B cell (primary cell): ENCODE results near the gene FADS1. TPM values are rescaled to one million over a fixed set of nuclear protein-coding genes. Genes with fewer than 3 reads are reported as not detected.

ENCODE experiments used
- ATAC-seq: fragments of 200-7000 bp; cut with Tn5 transposase; one replicate; pipeline ENCODE4 v1.10.0; 2021; ENCODE audit warnings: low read depth, mild to moderate bottlenecking, moderate number of reproducible peaks, moderate library complexity
- CTCF ChIA-PET: fragments of 350-600 bp; sonication (Branson Sonifier 250); formaldehyde crosslinking; loops from one replicate; lab custom pipeline; 2021; ENCODE audit warnings: antibody characterized with exemption, inconsistent platforms; lab: Charles Lee
- POLR2A ChIA-PET: fragments of 350-600 bp; sonication (Branson Sonifier 250); formaldehyde crosslinking; loops from one replicate; lab custom pipeline; 2021; ENCODE audit warnings: antibody characterized with exemption; lab: Charles Lee
- DNase-seq: peaks from one replicate; pipeline ENCODE4 v3.0.0; 2013
- H2AFZ ChIP-seq: 2 replicates; pipeline ENCODE4 v1.6.1; 2012; ENCODE audit warnings: mild to moderate bottlenecking, low read depth, low read length; ENCODE audit not compliant: insufficient read depth, poor library complexity, severe bottlenecking
- H3K27ac ChIP-seq, 2 donors: 1 replicate in 1 of 2; 2 replicates in 1 of 2; pipeline ENCODE4 v1.5.1; 2012 to 2013; ENCODE audit warnings: low read length in 2 of 2, mild to moderate bottlenecking in 2 of 2, moderate library complexity in 1 of 2
- H3K27me3 ChIP-seq, 4 experiments: fragments of 200-600 bp in 1 of 4; sonication (generic) in 1 of 4; replicated peaks in 1 of 4; 1 replicate in 2 of 4; 2 replicates in 2 of 4; pipeline versions ENCODE4 v1.6.1 to v1.7.0; 2013 to 2016; ENCODE audit warnings: low read length in 3 of 4, mild to moderate bottlenecking in 2 of 4, mixed read lengths in 1 of 4, moderate library complexity in 1 of 4; ENCODE audit not compliant: insufficient read depth in 4 of 4, control insufficient read depth in 3 of 4; ENCODE audit errors: control extremely low read depth in 1 of 4
- H3K36me3 ChIP-seq, 2 experiments: replicated peaks in 1 of 2; 1 replicate in 1 of 2; 2 replicates in 1 of 2; pipeline versions ENCODE4 v1.6.1 to v1.7.1; 2013; ENCODE audit warnings: low read length in 1 of 2; ENCODE audit not compliant: insufficient read depth in 2 of 2, control insufficient read depth in 1 of 2; ENCODE audit errors: control extremely low read depth in 1 of 2, extremely low read depth in 1 of 2
- H3K4me1 ChIP-seq, 2 donors: fragments of 200-600 bp in 1 of 2; sonication (generic) in 1 of 2; 1 replicate in 1 of 2; 2 replicates in 1 of 2; pipeline versions ENCODE4 v1.5.1 to v1.6.1; 2013 to 2017; ENCODE audit warnings: low read length in 2 of 2; ENCODE audit not compliant: control insufficient read depth in 2 of 2, insufficient read depth in 2 of 2
- H3K4me2 ChIP-seq: replicated peaks from 2 replicates; pipeline ENCODE3; 2012; ENCODE audit warnings: mild to moderate bottlenecking, low read depth, low read length; ENCODE audit not compliant: poor library complexity, severe bottlenecking
- H3K4me3 ChIP-seq, 5 experiments: fragments of 200-600 bp in 1 of 5; sonication (generic) in 1 of 5; 1 replicate in 3 of 5; 2 replicates in 2 of 5; pipeline versions ENCODE4 v1.5.1 to v1.7.0; 2011 to 2016; ENCODE audit warnings: low read length in 4 of 5, mild to moderate bottlenecking in 4 of 5, low read depth in 2 of 5, control low read depth in 1 of 5, moderate library complexity in 1 of 5; ENCODE audit not compliant: insufficient read depth in 1 of 5; ENCODE audit errors: control extremely low read depth in 1 of 5, extremely low read depth in 1 of 5
- H3K79me2 ChIP-seq: fragments of 200-600 bp; sonication (generic); one replicate; pipeline ENCODE4 v1.6.0; 2016; ENCODE audit warnings: low read length; ENCODE audit not compliant: control insufficient read depth, insufficient read depth
- H3K9ac ChIP-seq: fragments of 200-600 bp; sonication (generic); 2 replicates; pipeline ENCODE4 v1.6.1; 2017; ENCODE audit warnings: mild to moderate bottlenecking, low read length, moderate library complexity
- H3K9me3 ChIP-seq, 3 donors: one replicate each; pipeline versions ENCODE4 v1.6.1 to v1.7.1; 2013; ENCODE audit warnings: low read length in 2 of 3; ENCODE audit not compliant: control insufficient read depth in 2 of 3, insufficient read depth in 1 of 3; ENCODE audit errors: control extremely low read depth in 1 of 3
- H4K20me1 ChIP-seq: 2 replicates; pipeline ENCODE4 v1.6.0; 2012; ENCODE audit warnings: mild to moderate bottlenecking, low read length; ENCODE audit not compliant: insufficient read depth, control insufficient read depth, poor library complexity, severe bottlenecking
- H3K27ac Mint-ChIP-seq: one replicate; pipeline ENCODE4 v1.8.0; 2021; ENCODE audit warnings: mixed read lengths
- H3K27me3 Mint-ChIP-seq: one replicate; pipeline ENCODE4 v1.8.0; 2021; ENCODE audit warnings: mixed read lengths
- H3K4me1 Mint-ChIP-seq: one replicate; pipeline ENCODE4 v1.8.0; 2021; ENCODE audit warnings: mixed read lengths
- H3K4me3 Mint-ChIP-seq: one replicate; pipeline ENCODE4 v1.8.0; 2021; ENCODE audit warnings: mixed read lengths
- H3K9me3 Mint-ChIP-seq: one replicate; pipeline ENCODE4 v1.8.0; 2022; ENCODE audit warnings: mixed read lengths; ENCODE audit not compliant: insufficient read depth
- CTCF ChIP-seq: fragments of 200-600 bp; IDR thresholded peaks from one replicate; pipeline ENCODE4 v1.8.0; 2022; ENCODE audit warnings: antibody characterized with exemption, mild to moderate bottlenecking
- EZH2 ChIP-seq: IDR thresholded peaks from 2 replicates; pipeline ENCODE4 v1.6.1; 2012; ENCODE audit warnings: borderline replicate concordance, low read depth, mild to moderate bottlenecking, moderate library complexity, low read length; ENCODE audit not compliant: insufficient read depth, poor library complexity, severe bottlenecking
- WGBS: methylation state at CpG from one replicate; pipeline ENCODE4 v1.1.5; 2013; ENCODE audit warnings: missing lambda C conversion rate; ENCODE audit not compliant: insufficient coverage; 5-methylcytosine and 5-hydroxymethylcytosine counted together
- intact Hi-C: fragments of 100-400 bp; cut with micrococcal nuclease; formaldehyde crosslinking; loops from one replicate; pipeline ENCODE4 v1.10.0; 2022
- polyA plus RNA-seq: library from polyadenylated mRNA; depleted of rRNA; stranded (reverse); fragments of >200 nt; gene quantifications from 2 replicates; pipeline ENCODE4 v1.2.3, GENCODE V29; 2012
- total RNA-seq, 2 donors: library from RNA; stranded (reverse); fragments of 120-200 nt in 1 of 2; gene quantifications; 1 replicate in 1 of 2; 2 replicates in 1 of 2; pipeline versions ENCODE4 v1.2.3 to v1.2.4, GENCODE V29; 2013 to 2022

Gene FADS1
- total and polyA plus RNA-seq, 2 donors (not counting 1 experiment from before 2014, with no cell fraction given): 0.39 to 15.6 TPM

DNA sequence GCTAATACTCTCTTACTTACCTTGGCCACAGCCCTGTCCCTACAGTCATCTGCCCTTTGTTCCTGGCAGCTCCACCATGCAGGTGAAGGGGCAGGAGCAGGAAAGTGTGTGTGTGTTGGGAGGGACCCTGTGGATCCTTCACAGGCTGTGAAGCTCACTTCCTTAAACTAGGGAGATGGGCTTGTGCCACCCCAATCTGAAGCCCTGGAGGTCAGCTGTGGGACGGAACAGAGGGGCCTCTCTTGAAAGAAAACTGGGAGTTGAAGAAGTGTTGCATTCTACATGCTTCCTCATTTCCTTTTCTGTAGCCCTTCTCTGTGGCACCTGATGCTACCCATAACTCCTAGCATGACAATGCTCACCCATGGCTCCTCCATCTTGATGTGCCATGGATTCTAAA is 11.7 kb downstream of the FADS1 start:
- 80% methylated on average over 1 of the region's 1 CpG for WGBS

More for the DNA sequence above, 11.7 kb downstream of the FADS1 start:
- ChIA-PET CTCF (interaction anchor here (1.4 to 3.9 kb wide), 3 partner anchors 8 to 277 kb away, joined by 3 to 29 read pairs (median 4); no protein-coding TSS in a partner anchor), POLR2A (no interaction called here)
- no peaks in the 10 kb centered on the region for H3K9me3 ChIP-seq
- no peak for DNase-seq
- no peak overlapping the region for H3K27ac ChIP-seq
- Mint-ChIP-seq H3K4me1 (no peaks in the 10 kb centered on the region), H3K9me3 (no peaks in the 10 kb centered on the region), H3K4me3 (no peak overlapping the region), H3K27me3 (no peaks in the 10 kb centered on the region), H3K27ac (no peak overlapping the region)
- H4K20me1 ChIP-seq: no peaks in the 10 kb centered on the region
- TF ChIP-seq CTCF: no peak
- TF ChIP-seq EZH2: no peak
- peaks cover 5% of the 10 kb centered on the region for H3K79me2 ChIP-seq
- H3K4me2 ChIP-seq: no peak overlapping the region
- intact Hi-C loops: no loop called here
- no peaks in the 10 kb centered on the region for H3K27me3 ChIP-seq
- no peak overlapping the region for H3K4me3 ChIP-seq
- no peak overlapping the region for H3K9ac ChIP-seq
- no peaks in the 10 kb centered on the region for H3K36me3 ChIP-seq
- no peaks in the 10 kb centered on the region for H3K4me1 ChIP-seq
- H2AFZ ChIP-seq: no peak overlapping the region
- no peak for ATAC-seq
